ENCODE results near the gene C1S.

Gene C1S

DNA sequence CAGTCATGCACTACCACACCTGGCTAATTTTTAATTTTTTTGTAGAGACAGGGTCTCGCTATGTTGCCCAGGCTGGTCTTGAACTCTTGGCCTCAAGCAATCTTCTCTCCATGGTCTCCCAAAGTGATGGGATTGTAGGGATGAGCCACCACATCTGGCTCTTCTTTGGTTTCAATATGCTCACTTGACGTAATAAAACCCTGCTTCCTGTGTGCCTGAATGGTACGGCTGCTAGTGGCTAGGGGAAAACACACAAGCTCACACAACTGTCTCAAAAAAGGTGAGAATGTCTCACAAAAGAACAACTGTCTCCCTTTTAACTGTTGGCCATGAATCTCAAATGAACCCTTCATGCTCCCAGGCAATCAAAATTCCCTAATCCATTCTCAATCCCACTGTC is 15.0 kb downstream of the C1S start:
- in situ Hi-C loops (cut with HindIII; ENCODE audit: low sequenced_read_pairs) = no loop called here

DNA sequence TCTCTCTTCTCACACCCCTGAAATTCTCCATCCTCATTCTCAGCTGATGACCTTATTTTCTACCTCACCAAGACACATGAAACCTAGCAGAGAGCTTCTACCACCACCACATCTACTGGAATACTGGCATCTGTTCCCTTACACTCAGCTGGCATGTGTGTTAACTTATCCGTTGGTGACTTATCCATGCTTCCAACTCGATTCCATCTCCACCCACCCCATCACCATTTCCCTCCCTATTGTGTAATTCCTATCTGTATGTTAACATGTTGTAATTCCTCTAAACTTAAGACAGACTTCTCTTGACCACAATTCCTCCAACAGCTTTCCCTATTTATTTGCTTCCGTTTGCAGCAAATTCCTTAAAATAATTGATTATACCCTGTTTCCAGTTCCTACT is 15.4 kb downstream of the C1S start:
- in situ Hi-C loops (cut with HindIII; ENCODE audit: low sequenced_read_pairs) = no loop called here

GRCh38 chr12:7076493-7076892 is 16.0 kb downstream of the C1S start:
- in situ Hi-C loops (cut with HindIII; ENCODE audit: low sequenced_read_pairs) = no loop called here

DNA sequence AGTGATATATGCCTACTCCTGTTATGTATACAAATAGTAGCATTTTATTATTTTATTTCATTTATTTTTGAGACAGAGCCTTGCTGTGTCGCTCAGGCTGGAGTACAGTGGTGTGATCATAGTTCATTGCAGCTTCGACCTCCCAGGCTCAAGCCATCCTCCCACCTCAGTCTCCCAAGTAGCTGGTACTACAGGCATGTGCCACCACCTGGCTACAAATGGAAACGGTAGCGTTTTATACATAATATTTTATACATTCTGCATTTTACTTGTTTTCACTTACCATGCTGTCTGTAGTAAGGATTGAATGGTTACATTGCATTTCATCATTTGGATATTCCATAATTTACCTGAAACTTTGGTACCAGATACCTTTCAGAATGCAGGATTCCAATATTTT is 17.6 kb downstream of the C1S start:
- in situ Hi-C loops (cut with HindIII; ENCODE audit: low sequenced_read_pairs) = no loop called here

DNA sequence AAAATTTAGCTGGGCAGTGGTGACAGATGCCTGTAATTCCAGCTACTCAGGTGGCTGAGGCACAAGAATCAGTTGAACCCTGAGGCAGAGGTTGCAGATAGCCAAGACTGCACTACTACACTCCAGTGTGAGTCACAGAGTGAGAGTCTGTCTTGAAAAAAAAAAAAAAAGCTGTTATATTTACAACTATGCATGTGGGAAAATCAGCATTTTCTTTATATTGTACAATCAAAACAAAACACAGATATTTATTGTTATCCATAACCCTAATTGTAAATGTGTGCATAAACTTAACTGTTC is 19.3 kb downstream of the C1S start:
- in situ Hi-C loops (cut with HindIII; ENCODE audit: low sequenced_read_pairs) = no loop called here

GRCh38 chr12:7081037-7081436 is 20.5 kb downstream of the C1S start:
- in situ Hi-C loops (cut with HindIII; ENCODE audit: low sequenced_read_pairs) = no loop called here

- in situ Hi-C loops (cut with HindIII; ENCODE audit: low sequenced_read_pairs) = no loop called here
Measured at GRCh38 chr12:7083125-7083524, 22.6 kb downstream of the C1S start.

DNA sequence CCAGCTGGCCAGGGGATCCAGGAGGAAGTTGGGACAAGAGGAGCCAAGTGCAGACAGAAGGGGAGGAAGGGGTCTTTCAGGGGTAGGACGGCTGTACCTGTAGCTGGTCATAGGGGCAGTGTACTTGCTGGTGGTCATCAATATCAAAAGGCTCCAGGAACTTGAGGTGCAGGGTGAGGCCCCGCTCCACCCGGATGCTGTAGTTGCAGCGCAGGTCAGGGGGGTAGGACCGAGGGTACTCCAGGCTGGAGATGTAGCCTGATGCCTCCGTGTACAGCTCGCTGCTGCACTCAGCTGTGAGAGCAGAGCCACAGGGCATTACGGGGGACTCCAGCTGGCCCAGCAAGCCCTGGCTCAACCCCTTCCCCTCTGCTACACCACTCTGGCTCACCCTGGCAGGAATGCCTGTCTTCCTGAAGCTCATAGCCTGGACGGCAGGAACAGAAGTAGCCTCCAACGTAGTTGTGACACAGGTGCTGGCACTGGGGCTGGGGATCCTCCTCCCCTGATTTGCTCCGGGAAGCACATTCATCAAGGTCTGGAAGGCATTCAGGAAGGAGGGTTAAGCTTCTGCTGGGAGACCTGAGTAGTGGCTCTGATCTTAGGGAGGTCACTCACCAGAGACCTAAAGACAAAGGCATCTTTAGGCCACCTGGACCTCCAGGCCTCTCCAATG is 28.8 kb downstream of the C1S start:
- in situ Hi-C loops (cut with HindIII; ENCODE audit: low sequenced_read_pairs) = no loop called here

DNA sequence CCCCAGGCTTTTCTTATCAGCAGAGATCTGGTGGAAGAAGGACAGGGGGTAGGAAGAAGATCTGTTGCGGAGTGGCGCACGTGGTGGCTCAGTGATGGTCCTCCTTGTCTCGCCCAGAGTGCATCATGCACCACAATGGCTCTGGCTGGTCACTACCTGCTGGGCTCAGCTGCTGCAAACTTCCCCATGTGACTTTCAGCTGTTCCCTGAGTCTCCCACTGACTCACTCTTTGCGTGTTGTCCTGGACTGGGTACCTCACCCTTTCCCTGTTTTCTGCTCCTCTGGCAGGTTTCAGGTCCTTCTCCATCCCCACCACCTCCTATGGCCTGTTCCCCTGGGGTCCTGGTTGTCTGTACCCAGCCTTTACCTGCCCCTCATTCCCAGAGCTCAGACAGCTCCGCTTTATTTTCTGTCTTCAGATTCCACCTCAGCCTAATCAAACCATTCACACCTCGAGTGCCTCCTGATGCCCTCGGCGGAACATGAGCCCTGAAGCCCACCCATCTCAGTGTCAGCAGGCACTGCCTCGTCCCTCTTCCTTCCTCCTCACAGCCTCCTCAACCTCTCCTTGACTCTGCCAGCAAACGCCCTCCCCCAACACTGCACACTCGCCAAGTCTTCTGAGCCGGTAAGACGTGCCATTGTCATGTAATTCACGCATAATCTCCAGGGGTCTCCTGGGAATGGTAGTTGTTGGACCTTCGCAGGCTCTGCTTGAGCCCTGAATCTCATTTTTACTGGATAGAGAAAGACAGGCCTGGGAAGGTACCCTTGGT is 29.9 kb downstream of the C1S start:
- in situ Hi-C loops (cut with HindIII; ENCODE audit: low sequenced_read_pairs) = no loop called here

DNA sequence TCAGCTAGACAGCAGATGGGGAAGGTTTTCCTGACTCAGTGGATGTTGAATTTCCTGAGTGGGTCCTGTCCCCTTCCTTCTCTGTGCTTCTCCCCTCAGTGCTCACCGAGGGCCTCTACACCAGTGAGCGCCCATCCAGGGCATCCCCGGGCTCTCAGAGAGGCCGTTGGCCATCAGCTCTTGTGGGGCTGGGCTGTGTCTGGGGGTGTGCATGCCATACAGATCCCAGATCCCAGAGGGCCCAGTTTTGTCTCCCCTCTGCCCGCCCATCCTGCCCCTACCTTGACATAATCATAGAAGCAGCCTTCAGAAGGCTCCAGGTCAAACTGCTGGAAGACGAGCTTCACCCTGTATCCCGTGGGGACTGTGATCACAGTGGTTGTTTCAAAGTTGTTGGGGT is 30.7 kb downstream of the C1S start:
- in situ Hi-C loops (cut with HindIII; ENCODE audit: low sequenced_read_pairs) = no loop called here

DNA sequence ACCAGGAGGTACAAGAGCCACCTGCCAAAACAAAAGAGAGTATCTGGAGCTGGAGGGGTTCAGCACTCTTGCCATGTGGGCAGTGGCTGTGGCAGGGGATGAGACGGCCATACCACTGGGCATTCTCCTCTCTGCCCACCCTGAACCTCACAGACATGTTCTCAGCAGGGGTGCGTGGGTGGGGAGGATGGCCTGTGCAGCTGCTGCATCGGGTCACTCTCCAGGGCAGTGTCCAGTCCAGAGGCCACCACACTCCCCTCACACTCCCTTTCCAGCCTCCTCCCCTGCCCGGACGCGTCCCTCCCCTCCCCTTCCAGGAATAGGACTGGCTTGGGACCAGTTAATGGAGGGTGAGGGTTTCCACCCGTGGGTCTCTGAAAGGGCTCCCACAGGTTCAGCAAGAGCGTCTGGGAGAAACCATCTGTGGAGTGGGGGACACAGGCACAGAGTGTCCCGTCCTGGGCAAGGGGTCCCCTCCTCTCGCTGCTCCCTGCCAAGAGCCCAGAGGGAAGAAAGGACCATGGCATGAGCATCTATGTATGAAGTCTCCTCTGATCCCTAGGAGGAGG is 31.2 kb downstream of the C1S start:
- in situ Hi-C loops (cut with HindIII; ENCODE audit: low sequenced_read_pairs) = no loop called here

GRCh38 chr12:7092229-7092985 is 31.9 kb downstream of the C1S start, which contains the start of gene C1R:
TSS of gene C1R (minus strand) at chr12:7092445. CDS start at chr12:7092388, 57 bp downstream.
- in situ Hi-C loops (cut with HindIII; ENCODE audit: low sequenced_read_pairs) = no loop called here

- in situ Hi-C loops (cut with HindIII; ENCODE audit: low sequenced_read_pairs) = no loop called here
Measured at GRCh38 chr12:7092986-7093460, 32.5 kb downstream of the C1S start.

DNA sequence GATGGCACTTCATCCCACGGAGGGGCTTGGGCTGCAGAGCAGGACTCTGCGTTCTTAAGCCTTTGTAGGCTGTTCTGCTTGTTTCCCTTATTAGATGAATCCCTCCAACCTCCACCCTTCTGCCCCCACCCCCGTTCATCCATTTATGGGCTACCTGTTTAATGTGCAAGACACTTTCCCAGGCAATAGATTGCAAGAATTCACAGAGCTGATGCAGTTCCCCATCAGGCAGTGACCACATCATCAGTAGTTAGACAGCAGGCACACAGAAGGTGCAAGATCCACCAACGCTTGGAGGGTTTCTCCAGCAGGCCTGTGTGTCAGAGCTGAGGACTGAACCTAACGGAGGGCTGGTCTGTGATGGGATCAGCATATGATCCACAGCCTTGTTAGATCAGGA is 33.0 kb downstream of the C1S start:
- in situ Hi-C loops (cut with HindIII; ENCODE audit: low sequenced_read_pairs) = no loop called here

- in situ Hi-C loops (cut with HindIII; ENCODE audit: low sequenced_read_pairs) = no loop called here
Measured at GRCh38 chr12:7093892-7094291, 33.4 kb downstream of the C1S start.

- in situ Hi-C loops (cut with HindIII; ENCODE audit: low sequenced_read_pairs) = no loop called here
Measured at GRCh38 chr12:7096006-7096932, 35.8 kb downstream of the C1S start.

- in situ Hi-C loops (cut with HindIII; ENCODE audit: low sequenced_read_pairs) = no loop called here
Measured at GRCh38 chr12:7096979-7097378, 36.5 kb downstream of the C1S start.

- in situ Hi-C loops (cut with HindIII; ENCODE audit: low sequenced_read_pairs) = no loop called here
Measured at GRCh38 chr12:7099290-7099996, 38.9 kb downstream of the C1S start.

- in situ Hi-C loops (cut with HindIII; ENCODE audit: low sequenced_read_pairs) = no loop called here
Measured at GRCh38 chr12:7100239-7100638, 39.7 kb downstream of the C1S start.

All from endothelial cell of hepatic sinusoid (primary cell).